GM11168 (cell line): ENCODE results near the gene C12orf56.
"Not testable (repeated sequence)": the region's sequence is repeated elsewhere in the genome, so short reads cannot be mapped to it uniquely, and the experiment has no call there.

Experiments
- in situ Hi-C: fragments of 300-500 bp; cut with MboI; formaldehyde crosslinking; loops from one replicate; pipeline ENCODE4 v1.12.0; 2022; ENCODE audit warnings: low sequenced_read_pairs; ENCODE audit not compliant: unreplicated experiment

C12orf56 gene

DNA sequence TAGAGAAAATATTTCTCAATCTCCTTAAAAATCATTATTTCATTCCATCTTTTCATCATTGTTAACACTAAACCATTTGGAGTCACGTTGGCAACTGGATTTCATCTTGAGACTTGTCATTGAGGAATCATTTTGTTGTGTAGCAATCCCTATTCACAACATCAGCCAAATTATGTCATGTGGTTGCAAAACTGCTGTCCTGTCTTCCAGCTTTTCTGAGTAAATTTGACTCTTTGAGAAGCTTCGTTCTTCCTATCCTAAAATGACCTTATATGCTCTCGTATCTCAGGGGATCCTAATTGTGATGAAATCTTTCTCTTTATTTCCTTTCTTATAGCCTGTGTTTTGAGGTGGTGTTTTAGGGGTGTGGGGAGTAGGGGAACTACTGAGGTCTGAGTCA lies 137.9 kb downstream of the C12orf56 start:
- in situ Hi-C loops: no loop called here

DNA sequence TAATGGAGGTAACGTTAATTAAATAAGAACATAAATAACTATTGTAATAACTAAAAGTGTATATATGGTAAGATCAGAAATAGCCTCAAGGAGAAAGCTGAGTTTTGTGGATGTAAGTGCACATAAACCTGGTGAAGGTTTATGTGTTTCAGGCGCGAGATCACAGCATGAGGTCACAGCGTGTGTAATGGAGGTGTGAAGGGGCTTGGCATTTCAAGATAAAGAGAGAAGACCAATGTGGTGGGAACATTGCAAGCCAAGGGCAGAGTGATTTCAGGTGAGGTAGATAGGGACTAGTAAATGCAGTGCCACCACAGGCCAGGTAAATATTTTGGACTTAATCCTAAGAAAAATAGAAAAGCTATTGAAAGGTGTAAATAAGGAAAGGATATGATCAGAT lies 146.7 kb downstream of the C12orf56 start:
- in situ Hi-C loops: no loop called here

GRCh38 chr12:64240781-64241180 lies 149.8 kb downstream of the C12orf56 start:
- in situ Hi-C loops: no loop called here

- in situ Hi-C loops: no loop called here
Measured at GRCh38 chr12:64237382-64237781, 153.2 kb downstream of the C12orf56 start.

- in situ Hi-C loops: no loop called here
Measured at GRCh38 chr12:64236549-64236948, 154.0 kb downstream of the C12orf56 start.

DNA sequence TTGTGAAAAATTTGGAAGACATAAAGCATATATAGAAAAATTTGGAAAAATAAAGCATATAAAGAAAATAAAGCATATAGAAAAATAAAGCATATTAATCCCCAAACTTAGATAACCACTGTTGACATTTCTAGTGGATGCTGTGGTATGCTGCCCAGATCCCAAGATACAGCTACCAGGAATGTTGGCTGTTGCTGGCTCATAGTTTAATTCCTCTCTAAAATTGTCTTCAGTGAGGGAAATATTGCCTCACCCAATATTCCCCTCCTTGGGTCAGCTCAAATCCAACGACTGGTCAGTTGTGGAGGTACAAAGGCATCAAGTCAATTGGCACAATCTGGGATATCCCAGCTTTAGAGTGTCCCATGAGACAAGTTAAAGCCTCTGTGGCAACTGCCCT lies 158.4 kb downstream of the C12orf56 start:
- in situ Hi-C loops: no loop called here

DNA sequence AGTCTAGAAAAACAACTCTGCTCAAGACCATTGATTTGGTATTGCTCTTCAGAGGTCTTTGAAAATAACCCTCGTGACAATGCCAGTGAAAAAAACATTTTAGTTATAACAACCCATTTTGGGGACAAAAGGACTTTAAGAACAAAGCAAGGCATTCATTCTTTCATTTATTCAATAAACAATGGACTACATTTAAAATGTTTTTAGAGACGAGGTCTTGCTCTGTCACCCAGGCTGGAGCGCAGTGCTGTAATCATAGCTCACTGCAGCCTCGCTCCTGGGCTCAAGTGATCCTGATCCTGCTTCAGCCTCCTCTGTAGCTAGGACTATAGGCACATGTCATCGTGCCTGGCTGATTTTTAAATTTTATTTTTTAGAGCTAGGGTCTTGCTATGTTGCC lies 160.8 kb downstream of the C12orf56 start:
- in situ Hi-C loops: no loop called here

DNA sequence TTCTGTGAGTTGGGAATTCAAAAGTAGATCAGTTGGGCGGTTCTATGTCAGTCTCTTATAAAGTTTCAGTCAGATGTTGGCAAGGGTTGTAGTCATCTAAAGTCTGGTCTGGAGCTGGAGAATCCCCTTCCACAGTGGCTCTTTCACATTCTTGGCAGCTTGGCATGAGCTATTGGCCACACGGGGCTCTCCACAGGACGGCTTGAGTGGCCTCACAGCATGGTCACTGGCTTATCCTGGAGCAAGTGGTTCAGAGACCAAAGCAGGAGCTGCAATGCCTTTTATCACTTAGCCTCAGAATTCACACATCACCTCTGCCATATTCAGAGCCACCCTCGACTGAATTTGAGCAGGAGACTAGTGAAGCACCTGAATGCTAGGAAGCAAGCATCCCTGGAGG lies 161.3 kb downstream of the C12orf56 start:
- in situ Hi-C loops: no loop called here

- in situ Hi-C loops: no loop called here
Measured at GRCh38 chr12:64225626-64226025, 164.9 kb downstream of the C12orf56 start.

DNA sequence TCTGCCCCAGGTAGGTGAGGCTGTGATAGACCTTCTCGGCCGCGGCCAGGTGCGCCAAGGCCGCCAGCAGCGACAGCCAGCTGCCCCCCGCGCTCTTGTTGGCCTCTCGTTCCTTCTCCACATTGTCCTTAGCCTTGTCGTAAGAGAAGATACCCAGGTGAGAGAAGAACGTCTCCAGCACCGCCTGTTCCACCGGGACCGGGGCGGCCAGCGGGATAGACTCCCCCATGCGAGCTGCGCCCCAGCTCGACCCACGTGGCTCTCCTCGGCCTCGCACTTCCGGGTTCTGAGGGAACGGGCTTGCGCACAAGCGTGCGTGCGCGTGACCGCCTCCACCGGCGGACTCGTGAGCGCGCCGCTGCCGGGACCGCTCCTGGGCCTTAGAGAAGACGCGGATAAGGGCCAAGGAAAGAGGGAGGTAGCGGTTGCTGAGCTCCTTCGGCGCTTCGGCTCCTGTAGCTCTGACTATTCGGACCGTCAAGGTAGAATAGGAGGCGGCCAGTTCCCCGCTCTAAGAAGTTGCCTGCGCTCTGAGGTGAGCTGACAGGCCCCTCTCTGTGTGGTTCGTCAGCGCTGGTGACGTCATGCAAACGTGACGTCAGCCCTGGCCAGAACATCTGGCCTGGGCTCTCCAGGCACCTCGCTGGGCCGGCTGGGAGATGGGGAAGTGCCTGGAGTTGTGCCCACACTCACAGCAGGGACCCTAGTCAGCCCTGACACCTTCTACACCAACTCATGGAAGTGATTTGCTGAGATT lies 168.4 kb downstream of the C12orf56 start, which contains the start of gene KICS2:
TSS of gene KICS2 (minus strand) at position 288 of the 757 bp plus-strand sequence. CDS start at position 229, 59 bp downstream.
- in situ Hi-C loops: no loop called here

DNA sequence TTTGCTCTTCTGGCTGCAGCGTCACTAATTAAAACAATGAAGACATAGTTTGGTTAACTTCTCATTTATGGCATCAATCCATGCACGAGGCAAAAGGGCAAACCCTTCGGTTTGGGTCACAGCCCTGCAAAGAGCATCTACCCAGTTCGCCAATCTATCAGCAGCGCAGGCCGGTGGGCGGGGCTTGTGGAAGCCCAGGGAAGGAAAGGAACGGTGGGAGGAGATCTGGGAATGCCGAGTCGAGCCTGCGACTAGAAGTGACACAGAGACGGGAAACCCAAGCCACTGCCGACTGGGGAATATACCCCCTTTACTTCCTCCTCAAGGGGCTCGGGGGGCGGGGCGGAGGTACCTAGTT lies 168.9 kb downstream of the C12orf56 start:
- in situ Hi-C loops: no loop called here

GRCh38 chr12:64220046-64220445 lies 170.5 kb downstream of the C12orf56 start:
- in situ Hi-C loops: no loop called here

DNA sequence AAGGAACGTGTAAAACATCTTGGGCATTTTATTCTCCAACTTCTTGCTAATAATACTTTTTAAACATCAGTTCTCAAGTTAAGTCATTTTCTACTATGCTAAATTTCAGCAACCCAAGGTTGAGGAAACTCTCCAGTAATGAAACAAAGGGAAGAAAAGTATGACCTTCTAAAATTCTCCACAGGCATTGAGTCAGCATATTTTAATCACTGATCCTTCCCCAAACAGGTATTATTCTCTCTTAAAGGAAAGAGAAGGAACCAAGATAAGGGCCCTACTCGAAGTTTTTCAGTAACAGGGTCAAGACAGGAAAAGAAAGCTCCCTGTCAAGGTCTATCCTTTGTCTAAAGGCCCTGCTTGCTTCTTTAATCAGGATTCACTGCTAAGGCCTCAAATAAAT lies 171.4 kb downstream of the C12orf56 start:
- in situ Hi-C loops: no loop called here

DNA sequence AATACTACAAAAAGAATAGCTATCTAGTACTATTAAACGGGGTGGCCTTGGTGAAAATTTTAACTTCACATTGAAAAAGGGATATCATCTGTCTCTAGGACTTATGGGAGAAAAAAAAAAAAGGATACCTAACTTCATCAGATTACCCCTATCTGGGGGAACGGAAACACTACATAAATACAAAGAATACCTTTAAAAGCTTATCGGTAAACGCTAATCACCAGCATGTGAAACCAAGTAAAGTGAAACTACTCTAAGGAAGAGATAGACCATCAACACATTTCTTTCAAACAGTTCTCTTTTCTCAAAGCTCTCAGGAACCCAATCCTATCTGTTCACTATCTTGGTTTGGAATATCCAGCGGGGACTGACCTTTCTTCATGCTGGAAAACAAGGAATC lies 172.0 kb downstream of the C12orf56 start:
- in situ Hi-C loops: no loop called here

DNA sequence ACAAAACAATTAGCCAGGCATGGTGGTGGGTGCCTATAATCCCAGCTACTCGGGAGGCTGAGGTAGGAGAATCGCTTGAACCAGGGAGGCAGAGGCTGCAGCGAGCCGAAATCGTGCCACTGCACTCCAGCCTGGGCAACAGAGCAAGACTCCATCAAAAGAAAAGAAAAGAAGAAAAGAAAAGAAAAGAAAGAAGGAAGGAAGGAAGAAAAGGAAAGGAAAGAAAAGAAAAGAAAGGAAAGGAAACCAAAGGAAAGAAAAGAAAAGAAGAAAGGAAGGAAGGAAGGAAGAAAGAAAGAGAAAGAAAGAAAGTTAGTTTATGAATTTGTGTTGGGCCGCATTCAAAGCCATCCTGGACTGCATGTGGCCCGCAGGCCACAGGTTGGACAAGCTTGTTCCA lies 172.9 kb downstream of the C12orf56 start:
- in situ Hi-C loops: not testable (repeated sequence)

DNA sequence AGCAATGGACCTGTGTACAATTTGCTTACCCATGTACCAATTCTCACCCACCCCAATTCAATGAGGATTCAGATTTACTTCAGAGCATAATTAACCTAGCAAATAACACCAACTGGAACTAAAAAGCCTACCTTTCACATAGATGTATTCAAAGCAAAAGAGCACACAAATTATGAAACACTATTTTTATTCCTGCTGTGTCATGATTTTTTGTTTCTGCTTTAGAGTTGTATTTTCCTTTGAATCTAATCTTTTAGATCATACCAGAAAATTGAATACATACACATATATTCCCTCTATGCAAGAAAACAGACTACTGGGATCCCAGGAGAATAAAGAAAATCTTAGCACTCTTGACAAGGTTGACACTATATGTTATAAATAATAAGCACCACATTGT lies 174.3 kb downstream of the C12orf56 start:
- in situ Hi-C loops: no loop called here
